WTC11 (cell line): ENCODE data around the gene PAQR6. TPM values are rescaled to one million over a fixed set of nuclear protein-coding genes. Genes with fewer than 3 reads are reported as not detected.

Source experiments
- ATAC-seq: fragments of 200-7000 bp; cut with Tn5 transposase; 2 replicates; pipeline ENCODE4 v1.10.0; 2021; ENCODE audit warnings: mild to moderate bottlenecking, moderate library complexity
- CTCF ChIA-PET: fragments of 300-600 bp; sonication (Branson Sonifier 250); formaldehyde crosslinking; loops from one replicate; lab custom pipeline; 2021; ENCODE audit warnings: antibody characterized with exemption; lab: Charles Lee
- POLR2A ChIA-PET: fragments of 350-600 bp; sonication (Branson Sonifier 250); formaldehyde crosslinking; loops from one replicate; lab custom pipeline; 2021; ENCODE audit warnings: antibody characterized with exemption; lab: Charles Lee
- DNase-seq: peaks from one replicate; pipeline ENCODE4 v3.0.0; 2021; ENCODE audit warnings: low spot score
- H3K27ac Mint-ChIP-seq: 2 replicates; pipeline ENCODE4 v1.8.0; 2021; ENCODE audit warnings: mixed read lengths
- H3K27me3 Mint-ChIP-seq: 2 replicates; pipeline ENCODE4 v1.8.0; 2021; ENCODE audit warnings: low read depth, mild to moderate bottlenecking, moderate library complexity, mixed read lengths
- H3K36me3 Mint-ChIP-seq: 2 replicates; pipeline ENCODE4 v1.8.0; 2021; ENCODE audit warnings: mixed read lengths
- H3K4me1 Mint-ChIP-seq: 2 replicates; pipeline ENCODE4 v1.8.0; 2022; ENCODE audit warnings: mixed read lengths
- H3K4me3 Mint-ChIP-seq: 2 replicates; pipeline ENCODE4 v1.8.0; 2021; ENCODE audit warnings: mild to moderate bottlenecking, moderate library complexity, mixed read lengths
- H3K9me3 Mint-ChIP-seq: 2 replicates; pipeline ENCODE4 v1.8.0; 2021; ENCODE audit warnings: mixed read lengths
- CREM ChIP-seq: sonication (generic); formaldehyde crosslinking; IDR thresholded peaks from 2 replicates; pipeline ENCODE4 v1.8.1; 2022; ENCODE audit warnings: mild to moderate bottlenecking, missing genetic modification reagents, moderate library complexity
- E2F4 ChIP-seq: sonication (generic); formaldehyde crosslinking; IDR thresholded peaks from 2 replicates; pipeline ENCODE4 v1.8.1; 2022; ENCODE audit warnings: low read depth, mild to moderate bottlenecking, moderate library complexity, missing genetic modification reagents, borderline replicate concordance
- ESRRA ChIP-seq: sonication (generic); formaldehyde crosslinking; IDR thresholded peaks from 2 replicates; pipeline ENCODE4 v1.8.1; 2022; ENCODE audit warnings: mild to moderate bottlenecking, missing genetic modification reagents, borderline replicate concordance
- FOXP4 ChIP-seq: sonication (generic); formaldehyde crosslinking; IDR thresholded peaks from 2 replicates; pipeline ENCODE4 v1.8.0; 2022; ENCODE audit warnings: mild to moderate bottlenecking, missing genetic modification reagents
- KAT7 ChIP-seq: sonication (generic); formaldehyde crosslinking; IDR thresholded peaks from 2 replicates; pipeline ENCODE4 v1.8.1; 2023; ENCODE audit warnings: missing genetic modification reagents, mild to moderate bottlenecking, borderline replicate concordance
- NR1H2 ChIP-seq: sonication (generic); formaldehyde crosslinking; IDR thresholded peaks from 2 replicates; pipeline ENCODE4 v1.9.0; 2021; ENCODE audit warnings: mild to moderate bottlenecking, moderate library complexity, missing genetic modification reagents
- PRRX2 ChIP-seq: fragments of 250-450 bp; sonication (Bioruptor Pico); IDR thresholded peaks from 2 replicates; pipeline ENCODE4 v1.8.0; 2021; ENCODE audit warnings: mild to moderate bottlenecking
- RORB ChIP-seq: fragments of 250-450 bp; sonication (Bioruptor Pico); IDR thresholded peaks from 2 replicates; pipeline ENCODE4 v1.9.0; 2021; ENCODE audit warnings: mild to moderate bottlenecking
- ZNF138 ChIP-seq: sonication (generic); formaldehyde crosslinking; conservative IDR thresholded peaks from 2 replicates; pipeline ENCODE4 v1.8.1; 2022; ENCODE audit warnings: mild to moderate bottlenecking, moderate library complexity, missing genetic modification reagents
- total RNA-seq: library from RNA; stranded (reverse); gene quantifications from 3 replicates; pipeline ENCODE4 v1.2.3, GENCODE V29; 2021
- TF ChIP-seq, protein P1 (sequence below): sonication (generic); formaldehyde crosslinking; IDR thresholded peaks from 2 replicates; pipeline ENCODE4 v1.8.0; 2022; ENCODE audit warnings: mild to moderate bottlenecking, missing genetic modification reagents
- TF ChIP-seq, protein P2 (sequence below): fragments of 250-450 bp; sonication (Bioruptor Pico); IDR thresholded peaks from 2 replicates; pipeline ENCODE4 v1.8.0; 2021; ENCODE audit warnings: mild to moderate bottlenecking
- TF ChIP-seq, protein P3 (sequence below): fragments of 250-450 bp; sonication (Bioruptor Pico); conservative IDR thresholded peaks from 2 replicates; pipeline ENCODE4 v1.9.0; 2021; ENCODE audit warnings: mild to moderate bottlenecking
- TF ChIP-seq, protein P4 (sequence below): sonication (generic); formaldehyde crosslinking; IDR thresholded peaks from 2 replicates; pipeline ENCODE4 v1.8.0; 2023; ENCODE audit warnings: missing genetic modification reagents
- TF ChIP-seq, protein P5 (sequence below): sonication (generic); formaldehyde crosslinking; IDR thresholded peaks from 2 replicates; pipeline ENCODE4 v1.8.1; 2023; ENCODE audit warnings: mild to moderate bottlenecking, missing genetic modification reagents, moderate library complexity

Gene PAQR6
- total RNA-seq, 1 experiment from 2014 or later, result 5.9 TPM

DNA sequence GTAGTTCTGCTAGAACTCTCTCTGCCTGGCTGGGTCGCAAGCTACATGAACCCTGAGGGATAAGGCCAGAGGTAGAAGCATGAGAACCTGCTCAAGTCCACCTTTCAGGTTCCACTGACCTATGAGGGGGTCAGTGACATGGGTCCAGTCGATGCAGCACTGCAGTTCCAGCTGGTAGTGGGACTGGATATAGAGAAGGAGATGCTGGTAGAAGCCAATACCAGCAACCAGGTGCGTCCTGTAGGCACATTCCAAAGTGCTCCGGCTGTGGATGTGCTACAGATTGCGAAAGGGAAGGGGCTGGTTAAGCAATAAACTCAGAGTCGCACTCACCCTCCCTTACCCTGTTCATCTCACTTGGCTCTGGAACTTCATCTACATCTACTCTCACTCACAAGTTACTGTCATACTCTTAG, 29.1 kb upstream of the PAQR6 start:
- Mint-ChIP-seq H3K27ac (no peak overlapping the region), H3K36me3 (peaks cover 67% of the 10 kb centered on the region), H3K9me3 (no peaks in the 10 kb centered on the region), H3K4me1 (peaks cover 9% of the 10 kb centered on the region), H3K27me3 (no peaks in the 10 kb centered on the region), H3K4me3 (no peak overlapping the region)
- DNase-seq (no peak), ATAC-seq (no peak)
- ChIA-PET CTCF (no interaction called here), POLR2A (no interaction called here)
- TF ChIP-seq, protein P1, sequence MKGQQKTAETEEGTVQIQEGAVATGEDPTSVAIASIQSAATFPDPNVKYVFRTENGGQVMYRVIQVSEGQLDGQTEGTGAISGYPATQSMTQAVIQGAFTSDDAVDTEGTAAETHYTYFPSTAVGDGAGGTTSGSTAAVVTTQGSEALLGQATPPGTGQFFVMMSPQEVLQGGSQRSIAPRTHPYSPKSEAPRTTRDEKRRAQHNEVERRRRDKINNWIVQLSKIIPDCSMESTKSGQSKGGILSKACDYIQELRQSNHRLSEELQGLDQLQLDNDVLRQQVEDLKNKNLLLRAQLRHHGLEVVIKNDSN (CRISPR knock-in tag), result no peak
- TF ChIP-seq CREM (CRISPR knock-in tag) (no peak), RORB (no peak), PRRX2 (no peak), E2F4 (CRISPR knock-in tag) (no peak), ESRRA (CRISPR knock-in tag) (no peak), NR1H2 (CRISPR knock-in tag) (no peak)
- TF ChIP-seq, protein P2, sequence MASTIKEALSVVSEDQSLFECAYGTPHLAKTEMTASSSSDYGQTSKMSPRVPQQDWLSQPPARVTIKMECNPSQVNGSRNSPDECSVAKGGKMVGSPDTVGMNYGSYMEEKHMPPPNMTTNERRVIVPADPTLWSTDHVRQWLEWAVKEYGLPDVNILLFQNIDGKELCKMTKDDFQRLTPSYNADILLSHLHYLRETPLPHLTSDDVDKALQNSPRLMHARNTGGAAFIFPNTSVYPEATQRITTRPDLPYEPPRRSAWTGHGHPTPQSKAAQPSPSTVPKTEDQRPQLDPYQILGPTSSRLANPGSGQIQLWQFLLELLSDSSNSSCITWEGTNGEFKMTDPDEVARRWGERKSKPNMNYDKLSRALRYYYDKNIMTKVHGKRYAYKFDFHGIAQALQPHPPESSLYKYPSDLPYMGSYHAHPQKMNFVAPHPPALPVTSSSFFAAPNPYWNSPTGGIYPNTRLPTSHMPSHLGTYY (CRISPR knock-in tag), result no peak

DNA sequence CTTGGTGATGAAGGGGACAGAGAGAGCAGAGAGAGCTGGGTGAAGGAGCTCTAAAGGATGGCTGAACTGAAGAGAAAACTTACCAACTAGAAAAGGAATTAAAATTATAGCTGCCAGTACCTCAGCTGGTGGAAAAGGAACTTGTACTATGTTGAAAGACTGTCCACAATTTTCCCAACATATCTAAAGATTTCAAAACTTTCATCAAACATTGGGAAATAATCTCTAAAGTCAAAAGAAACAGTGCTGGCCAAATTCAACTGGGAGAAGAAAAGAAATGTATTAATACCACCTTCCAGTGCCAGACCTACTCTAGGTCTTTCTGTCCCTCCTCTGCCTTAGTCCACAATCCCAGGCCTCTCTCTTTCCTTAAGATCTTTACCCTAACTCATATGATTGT, 28.7 kb upstream of the PAQR6 start:
- H3K4me3 Mint-ChIP-seq, result no peak overlapping the region
- no peaks in the 10 kb centered on the region for H3K27me3 Mint-ChIP-seq
- DNase-seq (no peak), ATAC-seq (no peak)
- CTCF ChIA-PET, result no interaction called here
- TF ChIP-seq KAT7 (no peak), ZNF138 (no peak), NR1H2 (CRISPR knock-in tag) (no peak), FOXP4 (CRISPR knock-in tag) (no peak)
- TF ChIP-seq, protein P3, sequence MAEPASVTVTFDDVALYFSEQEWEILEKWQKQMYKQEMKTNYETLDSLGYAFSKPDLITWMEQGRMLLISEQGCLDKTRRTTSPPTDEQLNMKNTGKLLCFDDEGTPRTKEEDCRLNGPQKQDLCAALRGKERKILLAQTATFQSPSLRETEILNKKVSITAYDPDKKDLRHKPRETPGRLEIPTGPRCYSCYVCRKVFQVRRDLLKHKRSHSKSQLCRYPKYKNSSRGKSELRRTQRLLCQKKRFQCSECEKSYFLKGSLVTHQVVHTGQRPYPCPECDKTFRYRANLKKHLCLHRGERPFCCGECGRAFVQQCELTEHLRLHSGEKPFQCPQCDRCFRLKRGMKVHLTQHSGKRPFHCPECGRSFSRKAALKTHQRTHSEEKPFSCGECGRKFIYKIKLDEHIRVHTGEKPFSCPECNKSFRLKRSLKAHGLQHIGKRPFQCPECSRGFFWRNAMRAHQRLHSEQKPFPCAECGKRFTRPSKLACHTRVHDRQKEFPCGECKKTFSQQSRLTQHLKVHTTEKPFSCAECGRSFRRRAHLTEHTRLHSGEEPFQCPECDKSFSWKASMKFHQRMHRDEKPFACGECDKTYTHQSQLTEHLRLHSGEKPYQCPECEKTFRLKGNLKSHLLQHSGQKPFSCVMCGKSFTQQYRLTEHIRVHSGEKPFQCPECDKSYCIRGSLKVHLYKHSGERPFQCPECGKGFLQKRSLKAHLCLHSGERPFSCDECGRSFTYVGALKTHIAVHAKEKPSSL (CRISPR knock-in tag), result no peak
- TF ChIP-seq, protein P4, sequence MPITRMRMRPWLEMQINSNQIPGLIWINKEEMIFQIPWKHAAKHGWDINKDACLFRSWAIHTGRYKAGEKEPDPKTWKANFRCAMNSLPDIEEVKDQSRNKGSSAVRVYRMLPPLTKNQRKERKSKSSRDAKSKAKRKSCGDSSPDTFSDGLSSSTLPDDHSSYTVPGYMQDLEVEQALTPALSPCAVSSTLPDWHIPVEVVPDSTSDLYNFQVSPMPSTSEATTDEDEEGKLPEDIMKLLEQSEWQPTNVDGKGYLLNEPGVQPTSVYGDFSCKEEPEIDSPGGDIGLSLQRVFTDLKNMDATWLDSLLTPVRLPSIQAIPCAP, result no peak
- TF ChIP-seq, protein P5, sequence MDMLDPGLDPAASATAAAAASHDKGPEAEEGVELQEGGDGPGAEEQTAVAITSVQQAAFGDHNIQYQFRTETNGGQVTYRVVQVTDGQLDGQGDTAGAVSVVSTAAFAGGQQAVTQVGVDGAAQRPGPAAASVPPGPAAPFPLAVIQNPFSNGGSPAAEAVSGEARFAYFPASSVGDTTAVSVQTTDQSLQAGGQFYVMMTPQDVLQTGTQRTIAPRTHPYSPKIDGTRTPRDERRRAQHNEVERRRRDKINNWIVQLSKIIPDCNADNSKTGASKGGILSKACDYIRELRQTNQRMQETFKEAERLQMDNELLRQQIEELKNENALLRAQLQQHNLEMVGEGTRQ, result no peak
- POLR2A ChIA-PET, result no interaction called here
- no peaks in the 10 kb centered on the region for H3K9me3 Mint-ChIP-seq
- H3K27ac Mint-ChIP-seq, result no peak overlapping the region
- peaks cover 7% of the 10 kb centered on the region for H3K4me1 Mint-ChIP-seq
- peaks cover 71% of the 10 kb centered on the region for H3K36me3 Mint-ChIP-seq
